GM12878 (cell line): ENCODE measurements around the gene AMBRA1. TPM values are rescaled to one million over a fixed set of nuclear protein-coding genes. Genes with fewer than 3 reads are reported as not detected.

ENCODE experiments used
- BCLAF1 ChIP-seq: fragments of 450-650 bp; IDR thresholded peaks from 2 replicates; pipeline ENCODE4 v1.6.1; 2017; ENCODE audit warnings: antibody characterized with exemption, mild to moderate bottlenecking, moderate library complexity
- CTCF ChIP-seq, 3 experiments: IDR thresholded peaks in 2 of 3; conservative IDR thresholded peaks in 1 of 3; 2 replicates each; pipeline ENCODE4 v1.5.1; 2011; ENCODE audit warnings: low read depth in 3 of 3, low read length in 3 of 3, mild to moderate bottlenecking in 3 of 3, control low read depth in 2 of 3, moderate library complexity in 2 of 3, inconsistent platforms in 1 of 3, mixed read lengths in 1 of 3; ENCODE audit not compliant: control insufficient read depth in 2 of 3, insufficient read depth in 1 of 3; ENCODE audit errors: extremely low read depth in 1 of 3
- DPF2 ChIP-seq: fragments of 450-650 bp; IDR thresholded peaks from 2 replicates; pipeline ENCODE4 v1.6.1; 2017; ENCODE audit warnings: mild to moderate bottlenecking
- HSF1 ChIP-seq: fragments of 150-350 bp; IDR thresholded peaks from 2 replicates; pipeline ENCODE4 v1.6.1; 2014; ENCODE audit warnings: mild to moderate bottlenecking, low read depth, low read length
- IRF4 ChIP-seq: IDR thresholded peaks from 2 replicates; pipeline ENCODE4 v1.6.1; 2011; ENCODE audit warnings: low read depth, low read length
- KDM1A ChIP-seq: fragments of 200-600 bp; sonication (generic); IDR thresholded peaks from 2 replicates; pipeline ENCODE4 v1.6.1; 2016; ENCODE audit warnings: borderline replicate concordance
- MYC ChIP-seq: IDR thresholded peaks from 2 replicates; pipeline ENCODE4 v1.6.1; 2011; ENCODE audit warnings: mild to moderate bottlenecking, low read length, moderate library complexity, inconsistent platforms; ENCODE audit not compliant: insufficient read depth, insufficient replicate concordance, insufficient read length, severe bottlenecking
- PML ChIP-seq: IDR thresholded peaks from 2 replicates; pipeline ENCODE4 v1.6.1; 2012; ENCODE audit warnings: low read length, inconsistent platforms
- RB1 ChIP-seq: fragments of 450-650 bp; formaldehyde crosslinking; IDR thresholded peaks from 2 replicates; pipeline ENCODE4 v1.6.1; 2017; ENCODE audit warnings: mild to moderate bottlenecking, borderline replicate concordance
- RELA ChIP-seq: fragments of 450-650 bp; IDR thresholded peaks from 2 replicates; pipeline ENCODE4 v1.8.0; 2014; ENCODE audit warnings: borderline replicate concordance; ENCODE audit not compliant: partially characterized antibody
- RELB ChIP-seq: fragments of 450-650 bp; IDR thresholded peaks from 2 replicates; pipeline ENCODE4 v1.6.1; 2017; ENCODE audit warnings: low read depth, mild to moderate bottlenecking, moderate library complexity
- RUNX3 ChIP-seq: IDR thresholded peaks from 2 replicates; pipeline ENCODE4 v1.6.1; 2012; ENCODE audit warnings: low read length, inconsistent platforms
- TARDBP ChIP-seq: IDR thresholded peaks from 2 replicates; pipeline ENCODE4 v1.6.1; 2016; ENCODE audit warnings: borderline replicate concordance
- ZBTB40 ChIP-seq: fragments of 450-650 bp; IDR thresholded peaks from 2 replicates; pipeline ENCODE4 v1.6.1; 2016; ENCODE audit warnings: mild to moderate bottlenecking, moderate library complexity, borderline replicate concordance
- polyA plus RNA-seq, 11 experiments: library from polyadenylated mRNA; depleted of rRNA in 4 of 11; unstranded in 6 of 11; stranded (reverse) in 5 of 11; fragments of >200 nt; fragmentation: Nextera tagmentation in 4 of 11; fragmentation: Illumina TruSeq in 1 of 11; extraction: Ambion mirVana in 4 of 11; extraction: Trizol in 1 of 11; gene quantifications; 1 replicate in 1 of 11; 2 replicates in 10 of 11; pipeline versions ENCODE4 v1.2.1 to v1.2.3, GENCODE V29; 2011 to 2016; ENCODE audit warnings: inconsistent platforms in 2 of 11, missing spikeins in 2 of 11, low read depth in 1 of 11
- total RNA-seq, 4 experiments: library from RNA; depleted of rRNA in 3 of 4; stranded (reverse); fragments of >200 nt in 3 of 4; fragmentation: Illumina TruSeq in 1 of 4; extraction: Trizol in 1 of 4; gene quantifications; 2 replicates each; pipeline versions ENCODE4 v1.2.1 to v1.2.3, GENCODE V29; 2013 to 2021

AMBRA1 gene
- total and polyA plus RNA-seq, 10 of the 15 experiments (the other 5 are each of a cell fraction or from before 2014, with no cell fraction given): 0.57 to 34.3 (median 13.7) TPM

- TF ChIP-seq RELB (no peak), RB1 (peak; percentile 77; the same call in 1 of the 2 replicates), DPF2 (no peak), CTCF (IDR thresholded peaks at IDR 0.05 in 2 of 3, conservative IDR thresholded peaks at IDR 0.05 in 1 of 3; ENCODE audit: control insufficient read depth in 2 of 3, extremely low read depth in 1 of 3, insufficient read depth in 1 of 3, low read depth in 3 of 3, low read length in 3 of 3) (peak; percentile 63 to 92 (median 64); a peak in 4 of 6 replicates), IRF4 (no peak), PML (no peak), TARDBP (no peak), KDM1A (no peak), BCLAF1 (no peak), ZBTB40 (no peak), RELA (peak; percentile 80), MYC (peak; percentile 24), HSF1 (no peak), RUNX3 (peak; percentile 25; the same call in 1 of the 2 replicates)
Observed at GRCh38 chr11:46346886-46347636, 246.8 kb downstream of the AMBRA1 start, which contains the start of gene DGKZ (continued).
